ENCODE data around the gene PANK3.
A peak's percentile ranks its signal among the peaks of the same experiment; 100 is the strongest.

PANK3 gene

GRCh38 chr5:168531191-168531590, 48.0 kb downstream of the PANK3 start:
- no peak overlapping the region for H3K4me3 ChIP-seq (ENCODE audit: low read length)
- no peak for DNase-seq (ENCODE audit: low read depth)
- no peak for TF ChIP-seq CTCF (conservative IDR thresholded peaks at IDR 0.05; ENCODE audit: low read depth, low read length)

- H3K4me3 ChIP-seq (ENCODE audit: low read length) = no peak overlapping the region
- no peak for TF ChIP-seq CTCF (conservative IDR thresholded peaks at IDR 0.05; ENCODE audit: low read depth, low read length)
- DNase-seq (ENCODE audit: low read depth) = no peak
Observed at GRCh38 chr5:168530621-168531150, 48.5 kb downstream of the PANK3 start.

DNA sequence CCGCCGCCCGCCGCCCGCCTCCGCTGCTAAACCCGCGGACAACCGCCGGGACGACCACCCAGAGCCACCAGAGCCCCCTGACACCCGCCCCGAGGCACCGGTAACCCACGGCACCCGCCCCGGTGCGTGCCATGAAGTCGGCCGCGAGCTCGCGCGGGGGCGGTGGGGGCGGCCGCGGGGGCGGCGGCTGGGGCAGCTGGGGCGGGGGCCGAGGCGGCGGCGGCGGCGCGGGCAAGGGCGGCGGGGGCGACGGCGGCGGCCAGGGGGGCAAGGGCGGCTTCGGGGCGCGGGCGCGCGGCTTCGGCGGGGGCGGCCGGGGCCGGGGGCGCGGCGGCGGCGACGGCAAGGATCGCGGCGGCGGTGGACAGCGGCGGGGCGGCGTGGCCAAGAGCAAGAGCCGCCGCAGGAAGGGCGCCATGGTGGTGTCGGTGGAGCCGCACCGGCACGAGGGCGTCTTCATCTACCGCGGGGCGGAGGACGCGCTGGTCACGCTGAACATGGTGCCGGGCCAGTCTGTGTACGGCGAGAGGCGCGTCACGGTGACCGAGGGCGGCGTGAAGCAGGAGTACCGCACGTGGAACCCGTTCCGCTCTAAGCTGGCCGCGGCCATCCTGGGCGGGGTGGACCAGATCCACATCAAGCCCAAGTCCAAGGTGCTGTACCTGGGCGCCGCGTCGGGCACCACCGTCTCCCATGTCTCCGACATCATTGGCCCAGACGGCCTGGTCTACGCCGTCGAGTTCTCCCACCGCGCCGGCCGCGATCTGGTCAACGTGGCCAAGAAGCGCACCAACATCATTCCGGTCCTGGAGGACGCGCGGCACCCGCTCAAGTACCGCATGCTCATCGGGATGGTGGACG, 49.6 kb downstream of the PANK3 start:
- H3K4me3 ChIP-seq (ENCODE audit: low read length) = peak overlapping the region; percentile 41
- no peak for DNase-seq (ENCODE audit: low read depth)
- no peak for TF ChIP-seq CTCF (conservative IDR thresholded peaks at IDR 0.05; ENCODE audit: low read depth, low read length)

- no peak for DNase-seq (ENCODE audit: low read depth)
- peak within 1 kb of the TSS; percentile 41 for H3K4me3 ChIP-seq (ENCODE audit: low read length)
- TF ChIP-seq CTCF (conservative IDR thresholded peaks at IDR 0.05; ENCODE audit: low read depth, low read length) = no peak
Observed at GRCh38 chr5:168528521-168529373, 50.4 kb downstream of the PANK3 start, which contains the start of gene FBLL1. FBLL1 (plus strand) TSS chr5:168529305; CDS start chr5:168529505, 200 bp downstream.

GRCh38 chr5:168527756-168528295, 51.3 kb downstream of the PANK3 start:
- no peak for TF ChIP-seq CTCF (conservative IDR thresholded peaks at IDR 0.05; ENCODE audit: low read depth, low read length)
- DNase-seq (ENCODE audit: low read depth) = no peak
- H3K4me3 ChIP-seq (ENCODE audit: low read length) = no peak overlapping the region

DNA sequence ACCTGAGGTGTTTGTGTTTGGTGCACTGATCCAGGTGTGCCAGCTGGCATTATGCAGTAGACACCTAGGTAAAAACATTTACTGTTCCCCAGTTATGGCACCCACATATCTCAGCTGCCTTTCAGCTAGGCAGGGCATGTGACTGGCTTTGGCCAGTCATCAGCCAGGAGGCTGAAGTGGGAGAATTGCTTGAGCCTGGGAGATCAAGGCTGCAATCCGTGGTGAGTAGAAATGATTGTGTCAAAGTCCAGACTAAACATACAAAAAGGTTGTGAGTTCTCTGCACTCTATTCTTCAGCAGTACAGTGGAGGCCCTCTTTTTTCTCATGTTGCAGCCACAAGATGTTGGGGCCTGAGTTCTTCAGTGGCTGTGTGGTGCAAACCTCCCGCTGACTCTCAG, 53.3 kb downstream of the PANK3 start:
- DNase-seq (ENCODE audit: low read depth) = no peak
- TF ChIP-seq CTCF (conservative IDR thresholded peaks at IDR 0.05; ENCODE audit: low read depth, low read length) = no peak
- H3K4me3 ChIP-seq (ENCODE audit: low read length) = no peak overlapping the region
